B cell (primary cell): ENCODE results near the gene DENND2A. TPM values are rescaled to one million over a fixed set of nuclear protein-coding genes. Genes with fewer than 3 reads are reported as not detected.
"Not testable (repeated sequence)": the region's sequence is repeated elsewhere in the genome, so short reads cannot be mapped to it uniquely, and the experiment has no call there.

ENCODE experiments used
- ATAC-seq: fragments of 200-7000 bp; cut with Tn5 transposase; one replicate; pipeline ENCODE4 v1.10.0; 2021; ENCODE audit warnings: low read depth, mild to moderate bottlenecking, moderate number of reproducible peaks, moderate library complexity
- CTCF ChIA-PET: fragments of 350-600 bp; sonication (Branson Sonifier 250); formaldehyde crosslinking; loops from one replicate; lab custom pipeline; 2021; ENCODE audit warnings: antibody characterized with exemption, inconsistent platforms; lab: Charles Lee
- POLR2A ChIA-PET: fragments of 350-600 bp; sonication (Branson Sonifier 250); formaldehyde crosslinking; loops from one replicate; lab custom pipeline; 2021; ENCODE audit warnings: antibody characterized with exemption; lab: Charles Lee
- DNase-seq: peaks from one replicate; pipeline ENCODE4 v3.0.0; 2013
- H2AFZ ChIP-seq: 2 replicates; pipeline ENCODE4 v1.6.1; 2012; ENCODE audit warnings: mild to moderate bottlenecking, low read depth, low read length; ENCODE audit not compliant: insufficient read depth, poor library complexity, severe bottlenecking
- H3K27ac ChIP-seq, 2 donors: 1 replicate in 1 of 2; 2 replicates in 1 of 2; pipeline ENCODE4 v1.5.1; 2012 to 2013; ENCODE audit warnings: low read length in 2 of 2, mild to moderate bottlenecking in 2 of 2, moderate library complexity in 1 of 2
- H3K27me3 ChIP-seq, 4 experiments: fragments of 200-600 bp in 1 of 4; sonication (generic) in 1 of 4; replicated peaks in 1 of 4; 1 replicate in 2 of 4; 2 replicates in 2 of 4; pipeline versions ENCODE4 v1.6.1 to v1.7.0; 2013 to 2016; ENCODE audit warnings: low read length in 3 of 4, mild to moderate bottlenecking in 2 of 4, mixed read lengths in 1 of 4, moderate library complexity in 1 of 4; ENCODE audit not compliant: insufficient read depth in 4 of 4, control insufficient read depth in 3 of 4; ENCODE audit errors: control extremely low read depth in 1 of 4
- H3K36me3 ChIP-seq, 2 experiments: replicated peaks in 1 of 2; 1 replicate in 1 of 2; 2 replicates in 1 of 2; pipeline versions ENCODE4 v1.6.1 to v1.7.1; 2013; ENCODE audit warnings: low read length in 1 of 2; ENCODE audit not compliant: insufficient read depth in 2 of 2, control insufficient read depth in 1 of 2; ENCODE audit errors: control extremely low read depth in 1 of 2, extremely low read depth in 1 of 2
- H3K4me1 ChIP-seq, 2 donors: fragments of 200-600 bp in 1 of 2; sonication (generic) in 1 of 2; 1 replicate in 1 of 2; 2 replicates in 1 of 2; pipeline versions ENCODE4 v1.5.1 to v1.6.1; 2013 to 2017; ENCODE audit warnings: low read length in 2 of 2; ENCODE audit not compliant: control insufficient read depth in 2 of 2, insufficient read depth in 2 of 2
- H3K4me2 ChIP-seq: replicated peaks from 2 replicates; pipeline ENCODE3; 2012; ENCODE audit warnings: mild to moderate bottlenecking, low read depth, low read length; ENCODE audit not compliant: poor library complexity, severe bottlenecking
- H3K4me3 ChIP-seq, 5 experiments: fragments of 200-600 bp in 1 of 5; sonication (generic) in 1 of 5; 1 replicate in 3 of 5; 2 replicates in 2 of 5; pipeline versions ENCODE4 v1.5.1 to v1.7.0; 2011 to 2016; ENCODE audit warnings: low read length in 4 of 5, mild to moderate bottlenecking in 4 of 5, low read depth in 2 of 5, control low read depth in 1 of 5, moderate library complexity in 1 of 5; ENCODE audit not compliant: insufficient read depth in 1 of 5; ENCODE audit errors: control extremely low read depth in 1 of 5, extremely low read depth in 1 of 5
- H3K79me2 ChIP-seq: fragments of 200-600 bp; sonication (generic); one replicate; pipeline ENCODE4 v1.6.0; 2016; ENCODE audit warnings: low read length; ENCODE audit not compliant: control insufficient read depth, insufficient read depth
- H3K9ac ChIP-seq: fragments of 200-600 bp; sonication (generic); 2 replicates; pipeline ENCODE4 v1.6.1; 2017; ENCODE audit warnings: mild to moderate bottlenecking, low read length, moderate library complexity
- H3K9me3 ChIP-seq, 3 donors: one replicate each; pipeline versions ENCODE4 v1.6.1 to v1.7.1; 2013; ENCODE audit warnings: low read length in 2 of 3; ENCODE audit not compliant: control insufficient read depth in 2 of 3, insufficient read depth in 1 of 3; ENCODE audit errors: control extremely low read depth in 1 of 3
- H4K20me1 ChIP-seq: 2 replicates; pipeline ENCODE4 v1.6.0; 2012; ENCODE audit warnings: mild to moderate bottlenecking, low read length; ENCODE audit not compliant: insufficient read depth, control insufficient read depth, poor library complexity, severe bottlenecking
- H3K27ac Mint-ChIP-seq: one replicate; pipeline ENCODE4 v1.8.0; 2021; ENCODE audit warnings: mixed read lengths
- H3K27me3 Mint-ChIP-seq: one replicate; pipeline ENCODE4 v1.8.0; 2021; ENCODE audit warnings: mixed read lengths
- H3K4me1 Mint-ChIP-seq: one replicate; pipeline ENCODE4 v1.8.0; 2021; ENCODE audit warnings: mixed read lengths
- H3K4me3 Mint-ChIP-seq: one replicate; pipeline ENCODE4 v1.8.0; 2021; ENCODE audit warnings: mixed read lengths
- H3K9me3 Mint-ChIP-seq: one replicate; pipeline ENCODE4 v1.8.0; 2022; ENCODE audit warnings: mixed read lengths; ENCODE audit not compliant: insufficient read depth
- CTCF ChIP-seq: fragments of 200-600 bp; IDR thresholded peaks from one replicate; pipeline ENCODE4 v1.8.0; 2022; ENCODE audit warnings: antibody characterized with exemption, mild to moderate bottlenecking
- EZH2 ChIP-seq: IDR thresholded peaks from 2 replicates; pipeline ENCODE4 v1.6.1; 2012; ENCODE audit warnings: borderline replicate concordance, low read depth, mild to moderate bottlenecking, moderate library complexity, low read length; ENCODE audit not compliant: insufficient read depth, poor library complexity, severe bottlenecking
- WGBS: methylation state at CpG from one replicate; pipeline ENCODE4 v1.1.5; 2013; ENCODE audit warnings: missing lambda C conversion rate; ENCODE audit not compliant: insufficient coverage; 5-methylcytosine and 5-hydroxymethylcytosine counted together
- intact Hi-C: fragments of 100-400 bp; cut with micrococcal nuclease; formaldehyde crosslinking; loops from one replicate; pipeline ENCODE4 v1.10.0; 2022
- polyA plus RNA-seq: library from polyadenylated mRNA; depleted of rRNA; stranded (reverse); fragments of >200 nt; gene quantifications from 2 replicates; pipeline ENCODE4 v1.2.3, GENCODE V29; 2012
- total RNA-seq, 2 donors: library from RNA; stranded (reverse); fragments of 120-200 nt in 1 of 2; gene quantifications; 1 replicate in 1 of 2; 2 replicates in 1 of 2; pipeline versions ENCODE4 v1.2.3 to v1.2.4, GENCODE V29; 2013 to 2022

The DENND2A gene
- total and polyA plus RNA-seq, 2 donors (not counting 1 experiment from before 2014, with no cell fraction given) = 0.31 TPM; not detected in 1

GRCh38 chr7:140557069-140557468 lies 83.5 kb downstream of the DENND2A start:
- Mint-ChIP-seq H3K4me1 (no peaks in the 10 kb centered on the region), H3K9me3 (no peaks in the 10 kb centered on the region), H3K27me3 (peaks cover 3% of the 10 kb centered on the region), H3K4me3 (no peak overlapping the region), H3K27ac (no peak overlapping the region)
- Histone ChIP-seq H3K4me1 (no peaks in the 10 kb centered on the region), H3K9me3 (no peaks in the 10 kb centered on the region), H4K20me1 (no peaks in the 10 kb centered on the region), H2AFZ (no peak overlapping the region), H3K4me2 (no peak overlapping the region), H3K27me3 (no peaks in the 10 kb centered on the region), H3K36me3 (no peaks in the 10 kb centered on the region), H3K27ac (no peak overlapping the region), H3K4me3 (no peak overlapping the region), H3K79me2 (no peaks in the 10 kb centered on the region), H3K9ac (no peak overlapping the region)
- DNase-seq (no peak), ATAC-seq (no peak)
- POLR2A ChIA-PET = no interaction called here
- CTCF ChIA-PET = no interaction called here
- TF ChIP-seq CTCF = no peak
- no peak for TF ChIP-seq EZH2
- intact Hi-C loops = no loop called here
- 82% methylated on average over 4 of the region's 6 CpGs for WGBS

- H3K4me1 ChIP-seq, CTCF ChIA-PET, H3K4me2 ChIP-seq, H3K9me3 Mint-ChIP-seq, intact Hi-C loops, H3K9me3 ChIP-seq, H3K27me3 Mint-ChIP-seq, H3K79me2 ChIP-seq, H3K9ac ChIP-seq, H3K4me1 Mint-ChIP-seq, H3K27ac Mint-ChIP-seq, H3K4me3 ChIP-seq, H4K20me1 ChIP-seq, H2AFZ ChIP-seq, H3K36me3 ChIP-seq, ATAC-seq, DNase-seq, H3K27me3 ChIP-seq, H3K27ac ChIP-seq, H3K4me3 Mint-ChIP-seq, POLR2A ChIA-PET: not testable (repeated sequence)
- 96% methylated on average over 9 of the region's 10 CpGs for WGBS
These were observed 87.4 kb downstream of the DENND2A start for GRCh38 chr7:140553236-140553635.
